K562 (cell line): ENCODE results near the gene MTREX. TPM values are rescaled to one million over a fixed set of nuclear protein-coding genes. Genes with fewer than 3 reads are reported as not detected.

Experiments used
- KDM5B ChIP-seq: fragments of 200-600 bp; sonication (generic); IDR thresholded peaks from 2 replicates; pipeline ENCODE4 v1.6.1; 2012; ENCODE audit warnings: low read depth, mild to moderate bottlenecking, moderate library complexity, low read length, control low read depth, inconsistent platforms; ENCODE audit not compliant: insufficient replicate concordance
- polyA plus RNA-seq, 8 experiments: library from polyadenylated mRNA; depleted of rRNA in 4 of 8; stranded (reverse) in 5 of 8; unstranded in 3 of 8; fragments of >200 nt; fragmentation: Nextera tagmentation in 2 of 8; fragmentation: Illumina TruSeq in 1 of 8; extraction: Ambion mirVana in 2 of 8; extraction: Trizol in 1 of 8; gene quantifications; 2 replicates each; pipeline versions ENCODE4 v1.2.1 to v1.2.3, GENCODE V29; 2011 to 2014; ENCODE audit warnings: inconsistent platforms in 1 of 8, missing spikeins in 1 of 8
- total RNA-seq, 7 experiments: library from RNA; depleted of rRNA in 6 of 7; stranded (reverse); fragments of >200 nt in 6 of 7; fragmentation: Illumina TruSeq in 2 of 7; extraction: Trizol in 2 of 7; gene quantifications; 2 replicates each; pipeline versions ENCODE4 v1.2.1 to v1.2.3, GENCODE V29; 2011 to 2021; ENCODE audit warnings: low replicate concordance in 1 of 7
- TF ChIP-seq, protein P1 (sequence below): fragments of 450-650 bp; IDR thresholded peaks from 2 replicates; pipeline ENCODE4 v1.6.1; 2016; ENCODE audit warnings: mild to moderate bottlenecking, moderate library complexity

Gene MTREX
- total and polyA plus RNA-seq, 9 of the 15 experiments (the other 6 are each of a cell fraction or from before 2014, with no cell fraction given) = 52.9 to 193 (median 150) TPM

DNA sequence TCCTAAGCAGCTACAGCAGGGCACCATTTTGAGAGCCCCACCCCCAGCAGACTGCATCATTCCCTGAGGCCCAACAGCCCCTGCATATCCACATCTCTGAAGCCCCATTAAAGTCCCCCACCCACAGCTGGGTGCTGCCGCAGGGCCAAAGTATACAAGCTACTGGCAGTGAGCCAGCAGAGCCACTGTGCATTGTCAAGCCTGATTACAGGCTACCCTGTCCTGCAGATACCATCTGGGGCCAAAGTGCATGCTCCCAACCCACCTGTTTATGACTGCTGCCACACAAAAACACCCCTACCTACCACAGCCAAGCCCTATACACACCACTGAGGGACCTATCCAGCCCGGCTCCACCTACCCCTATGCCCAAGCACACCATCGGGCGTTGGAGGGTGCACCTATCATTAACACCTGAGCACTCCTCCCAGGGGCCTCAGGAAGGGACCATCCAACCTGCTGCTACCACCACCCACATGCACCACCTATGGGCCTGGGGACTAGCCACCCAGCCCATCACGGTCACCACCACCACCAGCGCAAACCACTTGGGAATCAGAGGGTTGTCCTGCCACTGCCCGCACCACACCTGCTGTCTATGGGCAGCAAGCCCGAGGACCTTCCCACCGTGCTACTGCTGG, 121.9 kb downstream of the MTREX start (continued):
- TF ChIP-seq, protein P1, sequence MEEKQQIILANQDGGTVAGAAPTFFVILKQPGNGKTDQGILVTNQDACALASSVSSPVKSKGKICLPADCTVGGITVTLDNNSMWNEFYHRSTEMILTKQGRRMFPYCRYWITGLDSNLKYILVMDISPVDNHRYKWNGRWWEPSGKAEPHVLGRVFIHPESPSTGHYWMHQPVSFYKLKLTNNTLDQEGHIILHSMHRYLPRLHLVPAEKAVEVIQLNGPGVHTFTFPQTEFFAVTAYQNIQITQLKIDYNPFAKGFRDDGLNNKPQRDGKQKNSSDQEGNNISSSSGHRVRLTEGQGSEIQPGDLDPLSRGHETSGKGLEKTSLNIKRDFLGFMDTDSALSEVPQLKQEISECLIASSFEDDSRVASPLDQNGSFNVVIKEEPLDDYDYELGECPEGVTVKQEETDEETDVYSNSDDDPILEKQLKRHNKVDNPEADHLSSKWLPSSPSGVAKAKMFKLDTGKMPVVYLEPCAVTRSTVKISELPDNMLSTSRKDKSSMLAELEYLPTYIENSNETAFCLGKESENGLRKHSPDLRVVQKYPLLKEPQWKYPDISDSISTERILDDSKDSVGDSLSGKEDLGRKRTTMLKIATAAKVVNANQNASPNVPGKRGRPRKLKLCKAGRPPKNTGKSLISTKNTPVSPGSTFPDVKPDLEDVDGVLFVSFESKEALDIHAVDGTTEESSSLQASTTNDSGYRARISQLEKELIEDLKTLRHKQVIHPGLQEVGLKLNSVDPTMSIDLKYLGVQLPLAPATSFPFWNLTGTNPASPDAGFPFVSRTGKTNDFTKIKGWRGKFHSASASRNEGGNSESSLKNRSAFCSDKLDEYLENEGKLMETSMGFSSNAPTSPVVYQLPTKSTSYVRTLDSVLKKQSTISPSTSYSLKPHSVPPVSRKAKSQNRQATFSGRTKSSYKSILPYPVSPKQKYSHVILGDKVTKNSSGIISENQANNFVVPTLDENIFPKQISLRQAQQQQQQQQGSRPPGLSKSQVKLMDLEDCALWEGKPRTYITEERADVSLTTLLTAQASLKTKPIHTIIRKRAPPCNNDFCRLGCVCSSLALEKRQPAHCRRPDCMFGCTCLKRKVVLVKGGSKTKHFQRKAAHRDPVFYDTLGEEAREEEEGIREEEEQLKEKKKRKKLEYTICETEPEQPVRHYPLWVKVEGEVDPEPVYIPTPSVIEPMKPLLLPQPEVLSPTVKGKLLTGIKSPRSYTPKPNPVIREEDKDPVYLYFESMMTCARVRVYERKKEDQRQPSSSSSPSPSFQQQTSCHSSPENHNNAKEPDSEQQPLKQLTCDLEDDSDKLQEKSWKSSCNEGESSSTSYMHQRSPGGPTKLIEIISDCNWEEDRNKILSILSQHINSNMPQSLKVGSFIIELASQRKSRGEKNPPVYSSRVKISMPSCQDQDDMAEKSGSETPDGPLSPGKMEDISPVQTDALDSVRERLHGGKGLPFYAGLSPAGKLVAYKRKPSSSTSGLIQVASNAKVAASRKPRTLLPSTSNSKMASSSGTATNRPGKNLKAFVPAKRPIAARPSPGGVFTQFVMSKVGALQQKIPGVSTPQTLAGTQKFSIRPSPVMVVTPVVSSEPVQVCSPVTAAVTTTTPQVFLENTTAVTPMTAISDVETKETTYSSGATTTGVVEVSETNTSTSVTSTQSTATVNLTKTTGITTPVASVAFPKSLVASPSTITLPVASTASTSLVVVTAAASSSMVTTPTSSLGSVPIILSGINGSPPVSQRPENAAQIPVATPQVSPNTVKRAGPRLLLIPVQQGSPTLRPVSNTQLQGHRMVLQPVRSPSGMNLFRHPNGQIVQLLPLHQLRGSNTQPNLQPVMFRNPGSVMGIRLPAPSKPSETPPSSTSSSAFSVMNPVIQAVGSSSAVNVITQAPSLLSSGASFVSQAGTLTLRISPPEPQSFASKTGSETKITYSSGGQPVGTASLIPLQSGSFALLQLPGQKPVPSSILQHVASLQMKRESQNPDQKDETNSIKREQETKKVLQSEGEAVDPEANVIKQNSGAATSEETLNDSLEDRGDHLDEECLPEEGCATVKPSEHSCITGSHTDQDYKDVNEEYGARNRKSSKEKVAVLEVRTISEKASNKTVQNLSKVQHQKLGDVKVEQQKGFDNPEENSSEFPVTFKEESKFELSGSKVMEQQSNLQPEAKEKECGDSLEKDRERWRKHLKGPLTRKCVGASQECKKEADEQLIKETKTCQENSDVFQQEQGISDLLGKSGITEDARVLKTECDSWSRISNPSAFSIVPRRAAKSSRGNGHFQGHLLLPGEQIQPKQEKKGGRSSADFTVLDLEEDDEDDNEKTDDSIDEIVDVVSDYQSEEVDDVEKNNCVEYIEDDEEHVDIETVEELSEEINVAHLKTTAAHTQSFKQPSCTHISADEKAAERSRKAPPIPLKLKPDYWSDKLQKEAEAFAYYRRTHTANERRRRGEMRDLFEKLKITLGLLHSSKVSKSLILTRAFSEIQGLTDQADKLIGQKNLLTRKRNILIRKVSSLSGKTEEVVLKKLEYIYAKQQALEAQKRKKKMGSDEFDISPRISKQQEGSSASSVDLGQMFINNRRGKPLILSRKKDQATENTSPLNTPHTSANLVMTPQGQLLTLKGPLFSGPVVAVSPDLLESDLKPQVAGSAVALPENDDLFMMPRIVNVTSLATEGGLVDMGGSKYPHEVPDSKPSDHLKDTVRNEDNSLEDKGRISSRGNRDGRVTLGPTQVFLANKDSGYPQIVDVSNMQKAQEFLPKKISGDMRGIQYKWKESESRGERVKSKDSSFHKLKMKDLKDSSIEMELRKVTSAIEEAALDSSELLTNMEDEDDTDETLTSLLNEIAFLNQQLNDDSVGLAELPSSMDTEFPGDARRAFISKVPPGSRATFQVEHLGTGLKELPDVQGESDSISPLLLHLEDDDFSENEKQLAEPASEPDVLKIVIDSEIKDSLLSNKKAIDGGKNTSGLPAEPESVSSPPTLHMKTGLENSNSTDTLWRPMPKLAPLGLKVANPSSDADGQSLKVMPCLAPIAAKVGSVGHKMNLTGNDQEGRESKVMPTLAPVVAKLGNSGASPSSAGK = 0 out of 2 replicates have a peak, but pooled peaks have one; percentile 19
- no peak for TF ChIP-seq KDM5B
